ENCODE results near the gene CITED4.

CITED4 gene

DNA sequence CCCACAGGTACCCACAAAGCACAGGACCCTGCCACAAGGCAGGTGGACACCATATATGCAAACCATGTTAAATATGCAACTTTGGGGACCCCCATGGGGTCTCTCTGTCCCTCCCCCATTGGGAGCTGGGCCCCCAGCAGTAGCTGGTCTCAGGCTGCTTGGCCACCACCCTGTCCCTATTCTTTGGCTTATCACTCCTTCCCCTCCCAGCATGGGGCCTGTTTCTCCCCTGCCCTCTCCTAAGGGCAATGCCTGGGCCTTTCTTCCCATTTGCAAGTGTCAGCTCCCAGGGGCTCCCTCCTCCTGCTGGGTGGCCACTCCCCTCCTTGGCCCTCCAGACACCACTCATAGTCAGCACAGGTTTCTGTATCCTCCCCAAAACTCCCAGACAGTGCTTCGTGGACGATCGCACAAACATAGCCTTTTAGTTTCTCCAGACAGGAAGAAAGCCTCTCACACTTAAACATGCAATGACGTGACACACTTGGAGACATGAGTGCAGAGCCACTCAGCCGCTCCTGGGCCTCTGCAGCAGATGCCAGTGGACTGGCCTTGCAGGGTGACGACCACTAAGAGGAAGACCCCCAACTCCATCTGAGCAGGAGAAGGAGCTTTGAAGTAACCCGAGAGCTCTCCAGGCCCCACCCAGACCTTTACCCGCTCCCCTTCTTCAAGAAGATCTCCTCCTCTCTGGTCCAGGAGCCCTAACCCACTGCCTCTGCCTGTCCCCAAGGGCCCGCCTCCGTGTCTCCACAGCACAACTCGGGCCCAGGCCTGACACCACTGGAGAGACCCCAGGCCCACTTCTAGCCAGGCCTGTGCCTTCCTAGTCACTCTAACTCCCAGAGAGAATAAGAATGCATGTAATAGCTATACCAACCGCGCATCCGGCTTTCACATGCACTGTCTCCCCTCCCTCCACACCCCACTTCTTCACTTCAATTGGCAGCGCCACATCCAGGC, 22.9 kb downstream of the CITED4 start:
- TF ChIP-seq, protein P1, sequence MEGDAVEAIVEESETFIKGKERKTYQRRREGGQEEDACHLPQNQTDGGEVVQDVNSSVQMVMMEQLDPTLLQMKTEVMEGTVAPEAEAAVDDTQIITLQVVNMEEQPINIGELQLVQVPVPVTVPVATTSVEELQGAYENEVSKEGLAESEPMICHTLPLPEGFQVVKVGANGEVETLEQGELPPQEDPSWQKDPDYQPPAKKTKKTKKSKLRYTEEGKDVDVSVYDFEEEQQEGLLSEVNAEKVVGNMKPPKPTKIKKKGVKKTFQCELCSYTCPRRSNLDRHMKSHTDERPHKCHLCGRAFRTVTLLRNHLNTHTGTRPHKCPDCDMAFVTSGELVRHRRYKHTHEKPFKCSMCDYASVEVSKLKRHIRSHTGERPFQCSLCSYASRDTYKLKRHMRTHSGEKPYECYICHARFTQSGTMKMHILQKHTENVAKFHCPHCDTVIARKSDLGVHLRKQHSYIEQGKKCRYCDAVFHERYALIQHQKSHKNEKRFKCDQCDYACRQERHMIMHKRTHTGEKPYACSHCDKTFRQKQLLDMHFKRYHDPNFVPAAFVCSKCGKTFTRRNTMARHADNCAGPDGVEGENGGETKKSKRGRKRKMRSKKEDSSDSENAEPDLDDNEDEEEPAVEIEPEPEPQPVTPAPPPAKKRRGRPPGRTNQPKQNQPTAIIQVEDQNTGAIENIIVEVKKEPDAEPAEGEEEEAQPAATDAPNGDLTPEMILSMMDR (IDR thresholded peaks at IDR 0.05; ENCODE audit: low read depth, low read length) = no peak
- TF ChIP-seq POLR2A (IDR thresholded peaks at IDR 0.05; ENCODE audit: extremely low read depth, insufficient read length) (no peak), MAX (IDR thresholded peaks at IDR 0.05; ENCODE audit: low read depth, low read length) (no peak), MYC (IDR thresholded peaks at IDR 0.05; ENCODE audit: low read depth, low read length) (no peak)
- no peak for DNase-seq (ENCODE audit: low read depth)
- no peak overlapping the region for H3K4me3 ChIP-seq (ENCODE audit: low read depth, low read length)

DNA sequence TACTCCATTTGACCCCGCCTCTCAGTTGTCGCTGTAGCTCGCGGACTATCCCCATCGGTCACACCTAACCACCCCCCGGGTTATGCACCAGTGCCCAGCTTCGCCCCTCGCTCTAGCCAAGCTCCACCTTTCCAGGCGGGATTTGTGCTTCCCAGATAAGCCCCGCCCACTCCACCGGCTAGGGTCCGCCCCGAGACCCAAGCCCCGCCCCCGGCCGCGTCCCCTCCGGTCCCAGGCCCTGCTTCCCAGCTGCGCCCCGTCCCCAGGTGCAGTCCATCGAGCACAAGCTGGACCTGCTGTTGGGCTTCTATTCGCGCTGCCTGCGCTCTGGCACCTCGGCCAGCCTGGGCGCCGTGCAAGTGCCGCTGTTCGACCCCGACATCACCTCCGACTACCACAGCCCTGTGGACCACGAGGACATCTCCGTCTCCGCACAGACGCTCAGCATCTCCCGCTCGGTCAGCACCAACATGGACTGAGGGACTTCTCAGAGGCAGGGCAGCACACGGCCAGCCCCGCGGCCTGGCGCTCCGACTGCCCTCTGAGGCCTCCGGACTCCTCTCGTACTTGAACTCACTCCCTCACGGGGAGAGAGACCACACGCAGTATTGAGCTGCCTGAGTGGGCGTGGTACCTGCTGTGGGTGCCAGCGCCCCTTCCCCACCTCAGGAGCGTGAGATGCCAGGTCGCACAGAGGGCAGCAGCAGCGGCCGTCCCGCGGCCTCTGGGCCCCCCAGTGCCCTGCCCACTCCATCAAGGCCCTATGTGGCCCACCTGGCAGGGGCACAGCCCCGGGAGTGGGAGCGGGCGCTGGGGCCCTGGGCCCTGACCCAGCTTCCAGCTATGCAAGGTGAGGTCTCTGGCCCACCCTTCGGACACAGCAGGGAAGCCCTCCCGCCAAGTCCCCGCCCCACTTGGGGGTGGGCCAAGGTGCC, 23.9 kb downstream of the CITED4 start:
- DNase-seq (ENCODE audit: low read depth) = no peak
- no peak overlapping the region for H3K4me3 ChIP-seq (ENCODE audit: low read depth, low read length)
- TF ChIP-seq MAX (IDR thresholded peaks at IDR 0.05; ENCODE audit: low read depth, low read length) = no peak
- no peak for TF ChIP-seq POLR2A (IDR thresholded peaks at IDR 0.05; ENCODE audit: extremely low read depth, insufficient read length)
- TF ChIP-seq MYC (IDR thresholded peaks at IDR 0.05; ENCODE audit: low read depth, low read length) = no peak
- TF ChIP-seq, protein P1 (IDR thresholded peaks at IDR 0.05; ENCODE audit: low read depth, low read length) = no peak

DNA sequence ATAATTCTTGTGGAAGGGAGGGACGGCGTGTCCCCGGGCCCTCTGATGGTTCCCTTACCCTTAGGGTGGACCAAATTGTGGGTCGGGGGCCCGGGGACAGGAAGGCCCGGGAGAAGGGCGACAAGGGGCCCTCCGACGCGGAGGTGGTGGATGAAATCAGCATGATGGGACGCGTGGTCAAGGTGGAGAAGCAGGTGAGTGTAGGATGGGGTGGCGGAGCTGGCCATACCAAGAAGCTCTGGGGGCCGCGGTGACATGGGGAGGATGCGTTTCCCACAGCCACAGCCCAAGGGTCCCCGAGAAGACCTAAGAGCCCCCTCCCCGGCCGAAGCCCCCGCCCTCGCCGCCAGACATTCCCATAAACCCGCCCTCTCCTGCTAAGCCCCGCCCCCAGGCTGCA, 24.6 kb downstream of the CITED4 start:
- TF ChIP-seq MYC (IDR thresholded peaks at IDR 0.05; ENCODE audit: low read depth, low read length) (no peak), POLR2A (IDR thresholded peaks at IDR 0.05; ENCODE audit: extremely low read depth, insufficient read length) (no peak), MAX (IDR thresholded peaks at IDR 0.05; ENCODE audit: low read depth, low read length) (no peak)
- TF ChIP-seq, protein P1 (IDR thresholded peaks at IDR 0.05; ENCODE audit: low read depth, low read length) = no peak
- H3K4me3 ChIP-seq (ENCODE audit: low read depth, low read length) = no peak overlapping the region
- DNase-seq (ENCODE audit: low read depth) = no peak

DNA sequence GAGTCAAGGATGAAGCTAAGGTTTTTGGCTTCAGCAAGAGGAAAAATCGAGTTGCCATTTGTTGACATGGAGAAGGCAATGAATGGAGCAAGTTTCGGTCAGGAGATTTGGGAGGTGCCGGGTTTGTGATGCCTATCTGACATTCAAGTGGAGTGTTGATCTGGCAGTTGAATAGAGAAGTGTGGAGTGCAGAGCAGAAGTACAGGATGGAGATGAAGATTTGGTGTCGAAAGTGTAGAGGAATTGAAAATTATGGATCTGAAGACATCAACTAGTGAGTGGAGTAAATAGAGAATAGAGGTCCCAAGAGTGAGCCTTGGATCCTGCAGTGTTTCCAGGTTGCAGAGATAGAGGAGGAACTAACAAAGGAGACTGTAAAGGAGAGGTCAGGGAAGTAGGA, 25.9 kb downstream of the CITED4 start:
- TF ChIP-seq MYC (IDR thresholded peaks at IDR 0.05; ENCODE audit: low read depth, low read length) = no peak
- TF ChIP-seq MAX (IDR thresholded peaks at IDR 0.05; ENCODE audit: low read depth, low read length) = no peak
- TF ChIP-seq POLR2A (IDR thresholded peaks at IDR 0.05; ENCODE audit: extremely low read depth, insufficient read length) = no peak
- TF ChIP-seq, protein P1 (IDR thresholded peaks at IDR 0.05; ENCODE audit: low read depth, low read length) = no peak
- no peak for DNase-seq (ENCODE audit: low read depth)
- no peak overlapping the region for H3K4me3 ChIP-seq (ENCODE audit: low read depth, low read length)

DNA sequence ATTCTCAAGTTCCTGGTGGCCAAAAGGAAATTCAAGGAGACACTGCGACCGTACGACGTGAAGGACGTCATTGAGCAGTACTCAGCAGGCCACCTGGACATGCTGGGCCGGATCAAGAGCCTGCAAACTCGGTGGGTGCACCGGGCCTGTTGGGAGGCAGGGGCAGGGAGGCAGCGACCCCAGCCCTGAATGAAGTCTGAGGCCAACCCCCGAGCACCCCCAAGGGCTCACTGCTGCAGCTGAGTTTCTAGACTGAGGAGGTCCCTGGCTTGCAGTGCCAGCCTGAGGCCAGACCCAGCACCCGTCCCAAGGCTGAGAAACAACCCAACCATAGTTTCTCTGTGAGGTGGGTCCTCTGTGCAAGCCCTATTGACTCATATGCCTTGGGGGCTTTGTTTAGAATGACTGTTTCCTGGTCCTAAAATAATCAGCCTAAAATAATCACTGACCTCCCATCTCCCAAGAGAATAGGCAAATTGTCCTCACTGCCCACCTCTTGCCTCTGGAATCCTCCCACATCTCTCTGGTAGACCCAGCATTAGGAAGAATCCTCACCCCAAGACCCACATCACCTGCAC, 27.1 kb downstream of the CITED4 start:
- TF ChIP-seq POLR2A (IDR thresholded peaks at IDR 0.05; ENCODE audit: extremely low read depth, insufficient read length) (no peak), MYC (IDR thresholded peaks at IDR 0.05; ENCODE audit: low read depth, low read length) (no peak), MAX (IDR thresholded peaks at IDR 0.05; ENCODE audit: low read depth, low read length) (no peak)
- TF ChIP-seq, protein P1 (IDR thresholded peaks at IDR 0.05; ENCODE audit: low read depth, low read length) = no peak
- DNase-seq (ENCODE audit: low read depth) = no peak
- H3K4me3 ChIP-seq (ENCODE audit: low read depth, low read length) = no peak overlapping the region
